H9 (cell line): ENCODE results near the gene MCCC1. TPM values are rescaled to one million over a fixed set of nuclear protein-coding genes. Genes with fewer than 3 reads are reported as not detected.

Experiments used
- DNase-seq: peaks from one replicate; pipeline ENCODE4 v3.0.0-alpha.2; 2017
- H2AFZ ChIP-seq: one replicate; pipeline ENCODE4 v1.6.1; 2013; ENCODE audit warnings: mild to moderate bottlenecking, low read length, control low read depth, moderate library complexity
- H2AK5ac ChIP-seq: 2 replicates; pipeline ENCODE4 v1.6.1; 2013; ENCODE audit warnings: low read length, control low read depth, mixed read lengths; ENCODE audit not compliant: insufficient read length
- H2BK120ac ChIP-seq: one replicate; pipeline ENCODE4 v1.6.1; 2013; ENCODE audit warnings: low read depth, mild to moderate bottlenecking, low read length, control low read depth, inconsistent platforms; ENCODE audit not compliant: poor library complexity, severe bottlenecking
- H2BK12ac ChIP-seq: 2 replicates; pipeline ENCODE4 v1.6.1; 2013; ENCODE audit warnings: low read length, control low read depth, mixed read lengths, low read depth; ENCODE audit not compliant: insufficient read length
- H2BK15ac ChIP-seq: 2 replicates; pipeline ENCODE4 v1.6.1; 2013; ENCODE audit warnings: low read depth, low read length, control low read depth
- H2BK20ac ChIP-seq: one replicate; pipeline ENCODE4 v1.6.1; 2013; ENCODE audit warnings: low read depth, mild to moderate bottlenecking, low read length, control low read depth, inconsistent platforms; ENCODE audit not compliant: poor library complexity, severe bottlenecking
- H2BK5ac ChIP-seq: 2 replicates; pipeline ENCODE4 v1.6.1; 2013; ENCODE audit warnings: low read length, control low read depth, mixed read lengths; ENCODE audit not compliant: insufficient read length
- H3K14ac ChIP-seq: 2 replicates; pipeline ENCODE4 v1.6.1; 2013; ENCODE audit warnings: low read length, control low read depth; ENCODE audit not compliant: insufficient read depth
- H3K18ac ChIP-seq: 2 replicates; pipeline ENCODE4 v1.6.1; 2013; ENCODE audit warnings: low read depth, mild to moderate bottlenecking, mixed read lengths, low read length, control low read depth; ENCODE audit not compliant: insufficient read length
- H3K23ac ChIP-seq: 2 replicates; pipeline ENCODE4 v1.6.1; 2013; ENCODE audit warnings: low read length, control low read depth, mixed read lengths, low read depth; ENCODE audit not compliant: insufficient read length
- H3K23me2 ChIP-seq: 2 replicates; pipeline ENCODE4 v1.6.1; 2013; ENCODE audit warnings: low read depth, mild to moderate bottlenecking, mixed read lengths, low read length, control low read depth; ENCODE audit not compliant: insufficient read length, poor library complexity, severe bottlenecking
- H3K27ac ChIP-seq: 2 replicates; pipeline ENCODE4 v1.5.1; 2013; ENCODE audit warnings: low read length, control low read depth, mixed read lengths, low read depth; ENCODE audit not compliant: insufficient read length
- H3K27me3 ChIP-seq: 2 replicates; pipeline ENCODE4 v1.6.1; 2013; ENCODE audit warnings: low read length, control low read depth, inconsistent platforms; ENCODE audit not compliant: insufficient read depth
- H3K4ac ChIP-seq: 2 replicates; pipeline ENCODE4 v1.6.1; 2013; ENCODE audit warnings: low read depth, mild to moderate bottlenecking, control low read depth, inconsistent platforms, low read length, moderate library complexity
- H3K4me1 ChIP-seq: 2 replicates; pipeline ENCODE4 v1.6.1; 2013; ENCODE audit warnings: low read length, control low read depth, inconsistent platforms; ENCODE audit not compliant: insufficient read depth
- H3K4me2 ChIP-seq: 2 replicates; pipeline ENCODE4 v1.6.1; 2013; ENCODE audit warnings: low read length, control low read depth, mixed read lengths; ENCODE audit not compliant: insufficient read length, insufficient read depth
- H3K56ac ChIP-seq: 2 replicates; pipeline ENCODE4 v1.6.1; 2013; ENCODE audit warnings: low read depth, mild to moderate bottlenecking, mixed read lengths, low read length, control low read depth; ENCODE audit not compliant: insufficient read length
- H3K79me1 ChIP-seq: 2 replicates; pipeline ENCODE4 v1.6.1; 2013; ENCODE audit warnings: low read depth, mild to moderate bottlenecking, moderate library complexity, low read length, control low read depth, inconsistent platforms; ENCODE audit not compliant: insufficient read depth, poor library complexity, severe bottlenecking
- H3K79me2 ChIP-seq: 2 replicates; pipeline ENCODE4 v1.6.1; 2013; ENCODE audit warnings: low read length, control low read depth, inconsistent platforms; ENCODE audit not compliant: insufficient read depth
- H3K9ac ChIP-seq: 2 replicates; pipeline ENCODE4 v1.6.1; 2013; ENCODE audit warnings: low read length, control low read depth, mixed read lengths; ENCODE audit not compliant: insufficient read length; ENCODE audit errors: extremely low read depth
- H3K9me3 ChIP-seq: one replicate; pipeline ENCODE4 v1.6.1; 2013; ENCODE audit warnings: low read depth, low read length, inconsistent platforms; ENCODE audit not compliant: control insufficient read depth
- H3T11ph ChIP-seq: one replicate; pipeline ENCODE4 v1.6.1; 2013; ENCODE audit warnings: mild to moderate bottlenecking, low read length, control low read depth, inconsistent platforms
- H4K20me1 ChIP-seq: one replicate; pipeline ENCODE4 v1.6.1; 2013; ENCODE audit not compliant: control insufficient read depth, insufficient read length, insufficient read depth
- H4K5ac ChIP-seq: 2 replicates; pipeline ENCODE4 v1.6.1; 2013; ENCODE audit warnings: low read depth, mild to moderate bottlenecking, mixed read lengths, low read length, control low read depth; ENCODE audit not compliant: insufficient read length
- H4K8ac ChIP-seq: replicated peaks from 2 replicates; pipeline ENCODE4 v1.6.1; 2013; ENCODE audit warnings: low read length, control low read depth, mixed read lengths, low read depth; ENCODE audit not compliant: insufficient read length
- H4K91ac ChIP-seq: 2 replicates; pipeline ENCODE4 v1.6.1; 2013; ENCODE audit warnings: low read depth, mild to moderate bottlenecking, moderate library complexity, mixed read lengths, low read length, control low read depth; ENCODE audit not compliant: insufficient read length
- H3K27ac Mint-ChIP-seq, 3 experiments: 2 replicates in 2 of 3; 3 replicates in 1 of 3; pipeline ENCODE4 v1.8.0; 2020 to 2021; ENCODE audit warnings: mixed read lengths in 3 of 3, mild to moderate bottlenecking in 1 of 3, moderate library complexity in 1 of 3
- H3K27me3 Mint-ChIP-seq: 2 replicates; pipeline ENCODE4 v1.8.0; 2021; ENCODE audit warnings: low read depth, mild to moderate bottlenecking, moderate library complexity, mixed read lengths
- H3K36me3 Mint-ChIP-seq, 3 experiments: 2 replicates in 2 of 3; 3 replicates in 1 of 3; pipeline ENCODE4 v1.8.0; 2020 to 2021; ENCODE audit warnings: low read depth in 3 of 3, mixed read lengths in 3 of 3; ENCODE audit not compliant: insufficient read depth in 1 of 3
- H3K4me1 Mint-ChIP-seq, 2 experiments: 2 replicates each; pipeline ENCODE4 v1.8.0; 2020; ENCODE audit warnings: mixed read lengths in 2 of 2
- H3K4me3 Mint-ChIP-seq, 2 experiments: 2 replicates in 1 of 2; 3 replicates in 1 of 2; pipeline ENCODE4 v1.8.0; 2020 to 2021; ENCODE audit warnings: mild to moderate bottlenecking in 2 of 2, mixed read lengths in 2 of 2, moderate library complexity in 1 of 2
- H3K9me3 Mint-ChIP-seq, 2 experiments: 2 replicates in 1 of 2; 3 replicates in 1 of 2; pipeline ENCODE4 v1.8.0; 2020; ENCODE audit warnings: mild to moderate bottlenecking in 2 of 2, mixed read lengths in 2 of 2, moderate library complexity in 1 of 2
- WGBS: extraction: QIAGEN DNeasy Blood & Tissue Kit; methylation state at CpG from one replicate; pipeline ENCODE4 v1.1.7; 2013; ENCODE audit warnings: missing lambda C conversion rate, low lambda C conversion rate, mixed read lengths; ENCODE audit not compliant: insufficient read length; ENCODE audit errors: extremely low coverage; 5-methylcytosine and 5-hydroxymethylcytosine counted together
- total RNA-seq: library from RNA; stranded (reverse); gene quantifications from 2 replicates; pipeline ENCODE4 v1.2.1, GENCODE V29; 2021
- TF ChIP-seq, protein P1 (sequence below): fragments of 200-600 bp; sonication (generic); conservative IDR thresholded peaks from 3 replicates; pipeline ENCODE4 v1.8.0; 2021; ENCODE audit warnings: antibody characterized with exemption, mild to moderate bottlenecking

The MCCC1 gene
- total RNA-seq, 1 experiment from 2014 or later: 18.3 TPM

DNA sequence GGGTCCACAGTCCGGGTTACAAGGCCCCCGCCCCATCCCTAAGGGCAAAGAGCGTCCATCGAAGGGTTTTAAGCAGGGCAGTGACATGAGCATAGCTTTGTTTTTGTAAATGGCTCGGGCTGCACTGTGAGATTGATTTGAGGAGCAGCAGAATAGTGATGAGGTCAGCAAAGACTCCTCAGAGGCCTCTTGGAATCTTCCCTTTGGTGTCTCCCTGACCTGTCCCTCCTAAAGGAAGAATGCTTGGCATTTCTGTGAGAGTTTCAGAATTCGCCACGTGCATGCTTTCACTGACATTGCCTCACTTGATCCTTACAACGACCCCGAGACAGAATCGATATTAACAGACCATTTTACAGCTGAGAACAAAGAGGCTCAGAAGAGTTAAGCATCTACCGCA, 42.9 kb upstream of the MCCC1 start:
- Histone ChIP-seq H4K5ac (no peak overlapping the region), H2BK15ac (no peak overlapping the region), H4K20me1 (no peaks in the 10 kb centered on the region), H2BK20ac (no peak overlapping the region), H3K14ac (no peak overlapping the region), H3K4ac (no peak overlapping the region), H3K23ac (no peak overlapping the region), H3K27ac (no peak overlapping the region), H3K9me3 (no peaks in the 10 kb centered on the region), H2AFZ (no peak overlapping the region), H3K23me2 (no peaks in the 10 kb centered on the region), H3K9ac (no peak overlapping the region), H3K4me2 (no peak overlapping the region), H3K79me2 (no peaks in the 10 kb centered on the region), H3K79me1 (no peaks in the 10 kb centered on the region), H2BK120ac (no peak overlapping the region), H4K8ac (no peak overlapping the region), H4K91ac (no peak overlapping the region), H2BK12ac (no peak overlapping the region), H3K56ac (no peak overlapping the region), H2AK5ac (no peak overlapping the region), H3K18ac (no peak overlapping the region), H3K4me1 (no peaks in the 10 kb centered on the region), H3K27me3 (no peaks in the 10 kb centered on the region), H2BK5ac (no peak overlapping the region), H3T11ph (no peak overlapping the region)
- H3K36me3 Mint-ChIP-seq: no peaks in the 10 kb centered on the region
- DNase-seq: no peak
- no CpG with 5 or more reads among the region's 11 CpGs for whole genome bisulfite sequencing
- no peaks in the 10 kb centered on the region for H3K9me3 Mint-ChIP-seq
- H3K27ac Mint-ChIP-seq: no peak overlapping the region
- H3K27me3 Mint-ChIP-seq: no peaks in the 10 kb centered on the region
- TF ChIP-seq, protein P1, sequence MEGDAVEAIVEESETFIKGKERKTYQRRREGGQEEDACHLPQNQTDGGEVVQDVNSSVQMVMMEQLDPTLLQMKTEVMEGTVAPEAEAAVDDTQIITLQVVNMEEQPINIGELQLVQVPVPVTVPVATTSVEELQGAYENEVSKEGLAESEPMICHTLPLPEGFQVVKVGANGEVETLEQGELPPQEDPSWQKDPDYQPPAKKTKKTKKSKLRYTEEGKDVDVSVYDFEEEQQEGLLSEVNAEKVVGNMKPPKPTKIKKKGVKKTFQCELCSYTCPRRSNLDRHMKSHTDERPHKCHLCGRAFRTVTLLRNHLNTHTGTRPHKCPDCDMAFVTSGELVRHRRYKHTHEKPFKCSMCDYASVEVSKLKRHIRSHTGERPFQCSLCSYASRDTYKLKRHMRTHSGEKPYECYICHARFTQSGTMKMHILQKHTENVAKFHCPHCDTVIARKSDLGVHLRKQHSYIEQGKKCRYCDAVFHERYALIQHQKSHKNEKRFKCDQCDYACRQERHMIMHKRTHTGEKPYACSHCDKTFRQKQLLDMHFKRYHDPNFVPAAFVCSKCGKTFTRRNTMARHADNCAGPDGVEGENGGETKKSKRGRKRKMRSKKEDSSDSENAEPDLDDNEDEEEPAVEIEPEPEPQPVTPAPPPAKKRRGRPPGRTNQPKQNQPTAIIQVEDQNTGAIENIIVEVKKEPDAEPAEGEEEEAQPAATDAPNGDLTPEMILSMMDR: no peak
- no peak overlapping the region for H3K4me3 Mint-ChIP-seq
- H3K4me1 Mint-ChIP-seq: peaks cover 7% of the 10 kb centered on the region in 2 experiments; a peak in 3 of 4 replicates
